Activated CD8-positive, alpha-beta memory T cell treated with anti-CD3 and anti-CD28 coated beads, Interleukin-2, amount 10 ng/mL, durations not matched to agents 7 days and 5 days (primary cell): ENCODE results near the gene SLC24A4. TPM values are rescaled to one million over a fixed set of nuclear protein-coding genes. Genes with fewer than 3 reads are reported as not detected.

Experiments
- ATAC-seq: fragments of 150-1000 bp; cut with Tn5 transposase; one replicate; pipeline ENCODE4 v1.10.0; 2021; ENCODE audit warnings: moderate library complexity
- CTCF ChIA-PET: fragments of 350-600 bp; sonication (Branson Sonifier 250); formaldehyde crosslinking; loops from one replicate; lab custom pipeline; 2021; ENCODE audit warnings: antibody characterized with exemption; lab: Charles Lee
- DNase-seq: peaks from one replicate; pipeline ENCODE4 v3.0.0-alpha.2; 2020
- H3K27ac Mint-ChIP-seq: one replicate; pipeline ENCODE4 v1.8.0; 2021; ENCODE audit warnings: mild to moderate bottlenecking, mixed read lengths
- H3K27me3 Mint-ChIP-seq: one replicate; pipeline ENCODE4 v1.8.0; 2021; ENCODE audit warnings: mixed read lengths
- H3K36me3 Mint-ChIP-seq: one replicate; pipeline ENCODE4 v1.8.0; 2021; ENCODE audit warnings: mild to moderate bottlenecking, mixed read lengths
- H3K4me1 Mint-ChIP-seq: one replicate; pipeline ENCODE4 v1.8.0; 2021; ENCODE audit warnings: mixed read lengths
- H3K4me3 Mint-ChIP-seq: one replicate; pipeline ENCODE4 v1.8.0; 2021; ENCODE audit warnings: mild to moderate bottlenecking, moderate library complexity, mixed read lengths
- H3K9me3 Mint-ChIP-seq: one replicate; pipeline ENCODE4 v1.8.0; 2022; ENCODE audit warnings: low read depth, mixed read lengths
- total RNA-seq, 2 experiments: library from RNA; stranded (reverse); gene quantifications; one replicate each; pipeline ENCODE4 v1.2.3, GENCODE V29; 2021

The SLC24A4 gene, protein sequence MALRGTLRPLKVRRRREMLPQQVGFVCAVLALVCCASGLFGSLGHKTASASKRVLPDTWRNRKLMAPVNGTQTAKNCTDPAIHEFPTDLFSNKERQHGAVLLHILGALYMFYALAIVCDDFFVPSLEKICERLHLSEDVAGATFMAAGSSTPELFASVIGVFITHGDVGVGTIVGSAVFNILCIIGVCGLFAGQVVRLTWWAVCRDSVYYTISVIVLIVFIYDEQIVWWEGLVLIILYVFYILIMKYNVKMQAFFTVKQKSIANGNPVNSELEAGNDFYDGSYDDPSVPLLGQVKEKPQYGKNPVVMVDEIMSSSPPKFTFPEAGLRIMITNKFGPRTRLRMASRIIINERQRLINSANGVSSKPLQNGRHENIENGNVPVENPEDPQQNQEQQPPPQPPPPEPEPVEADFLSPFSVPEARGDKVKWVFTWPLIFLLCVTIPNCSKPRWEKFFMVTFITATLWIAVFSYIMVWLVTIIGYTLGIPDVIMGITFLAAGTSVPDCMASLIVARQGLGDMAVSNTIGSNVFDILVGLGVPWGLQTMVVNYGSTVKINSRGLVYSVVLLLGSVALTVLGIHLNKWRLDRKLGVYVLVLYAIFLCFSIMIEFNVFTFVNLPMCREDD
- not detected for total RNA-seq

DNA sequence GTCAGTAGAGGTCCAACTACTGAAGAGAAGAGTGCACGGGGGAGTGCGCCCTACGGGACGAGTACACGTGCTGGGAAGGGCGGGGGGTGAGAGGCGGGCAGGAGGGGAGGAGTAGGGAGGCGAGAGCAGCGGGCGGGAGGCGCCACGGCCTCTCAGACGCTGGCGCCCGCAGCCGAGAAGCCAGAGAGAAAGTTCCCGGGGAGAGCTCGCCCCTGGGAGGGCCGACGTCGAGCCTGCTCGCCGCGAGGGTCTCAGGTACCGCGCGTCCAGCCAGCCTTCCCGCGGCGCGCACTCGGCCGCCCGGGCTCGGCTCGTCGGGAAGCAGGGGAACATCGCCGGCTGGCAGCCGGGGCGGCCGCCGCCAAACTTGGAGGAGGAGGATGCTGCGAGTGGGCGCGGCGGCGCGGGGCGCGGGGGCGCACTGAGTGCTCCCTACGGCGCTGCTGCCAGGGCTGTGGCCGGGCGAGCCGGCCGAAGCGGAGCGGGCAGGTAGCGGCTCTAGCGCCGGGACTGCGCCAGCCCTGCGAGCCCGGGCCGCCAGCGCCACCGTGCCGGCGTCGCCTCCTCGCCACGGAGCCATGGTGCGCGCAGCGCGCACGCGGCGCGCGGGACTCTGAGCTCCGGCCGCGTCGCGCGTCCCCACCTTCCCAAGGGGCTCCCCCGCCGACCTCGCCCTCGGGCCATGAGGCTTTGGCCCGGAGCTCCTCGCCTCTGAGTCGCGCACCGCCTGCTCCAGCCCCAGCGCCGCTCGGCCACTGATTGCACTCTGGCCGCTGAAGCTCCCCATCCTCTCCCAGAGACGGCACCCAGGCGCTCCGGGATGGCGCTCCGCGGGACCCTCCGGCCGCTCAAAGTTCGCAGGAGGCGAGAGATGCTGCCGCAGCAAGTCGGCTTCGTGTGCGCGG is at the start of gene SLC24A4:
SLC24A4 (plus strand) TSS at position 155 of the 905 bp plus-strand sequence; CDS start at position 821, 666 bp downstream.
- Mint-ChIP-seq H3K4me1 (peaks cover 3% of the 10 kb centered on the region), H3K4me3 (peak within 1 kb of the TSS; percentile 27), H3K27ac (no peak within 1 kb of the TSS), H3K27me3 (peaks cover 81% of the 10 kb centered on the region), H3K9me3 (no peaks in the 10 kb centered on the region), H3K36me3 (no peaks in the 10 kb centered on the region)
- ATAC-seq (peak; percentile 61), DNase-seq (no peak)
- CTCF ChIA-PET: no interaction called here

DNA sequence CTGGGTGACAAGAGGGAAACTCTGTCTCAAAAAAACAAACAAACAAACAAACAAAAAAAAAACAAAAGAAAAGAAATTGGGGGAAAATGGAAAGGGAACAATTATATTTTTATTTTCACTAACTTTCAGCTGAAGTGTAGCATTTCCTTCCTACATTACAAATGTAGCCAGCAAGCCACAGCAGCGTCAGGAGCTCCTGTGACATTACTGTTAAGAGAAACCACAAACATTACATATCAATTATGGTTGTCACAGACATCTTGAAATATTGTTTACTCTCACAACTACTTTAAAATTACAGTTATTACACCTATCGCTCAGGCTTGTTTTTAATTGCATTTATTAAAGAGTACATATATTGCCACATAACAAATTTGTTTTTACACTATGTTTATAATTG is 49.8 kb upstream of the SLC24A4 start:
- DNase-seq: no peak
- CTCF ChIA-PET: interaction anchor here (1.2 to 1.4 kb wide), 2 partner anchors 10 to 21 kb away, joined by 3 read pairs; no protein-coding TSS in a partner anchor
- Mint-ChIP-seq H3K36me3 (no peaks in the 10 kb centered on the region), H3K27ac (no peak overlapping the region), H3K4me3 (no peak overlapping the region), H3K9me3 (no peaks in the 10 kb centered on the region), H3K4me1 (no peaks in the 10 kb centered on the region), H3K27me3 (peaks cover 41% of the 10 kb centered on the region)
- ATAC-seq: no peak

DNA sequence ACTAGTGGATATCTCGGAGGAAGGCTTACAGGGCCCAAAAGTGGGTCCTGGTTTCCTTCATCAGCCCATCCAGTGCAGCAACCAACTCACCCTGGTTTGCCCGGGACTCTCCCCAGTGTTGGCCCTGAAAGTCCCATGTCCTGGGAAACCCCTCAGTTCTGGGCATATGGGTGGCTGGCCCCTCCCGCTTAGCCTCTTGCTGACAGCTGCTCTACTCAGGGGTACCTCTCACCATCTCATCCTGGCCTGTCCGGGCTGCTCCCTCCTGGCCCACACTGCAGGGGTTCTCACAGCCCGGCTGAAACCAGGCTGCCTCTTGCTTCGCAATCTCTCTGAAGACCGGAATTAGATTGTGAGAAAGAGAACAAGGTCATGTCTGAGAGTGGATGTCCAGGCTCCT is 48.9 kb upstream of the SLC24A4 start:
- no peaks in the 10 kb centered on the region for H3K4me1 Mint-ChIP-seq
- no peak overlapping the region for H3K4me3 Mint-ChIP-seq
- H3K9me3 Mint-ChIP-seq: no peaks in the 10 kb centered on the region
- no peak for DNase-seq
- no peak overlapping the region for H3K27ac Mint-ChIP-seq
- no peaks in the 10 kb centered on the region for H3K36me3 Mint-ChIP-seq
- peaks cover 39% of the 10 kb centered on the region for H3K27me3 Mint-ChIP-seq
- no peak for ATAC-seq
- CTCF ChIA-PET: interaction anchor here (1.4 kb wide), 1 partner anchor 22 kb away, joined by 3 read pairs; no protein-coding TSS in a partner anchor

DNA sequence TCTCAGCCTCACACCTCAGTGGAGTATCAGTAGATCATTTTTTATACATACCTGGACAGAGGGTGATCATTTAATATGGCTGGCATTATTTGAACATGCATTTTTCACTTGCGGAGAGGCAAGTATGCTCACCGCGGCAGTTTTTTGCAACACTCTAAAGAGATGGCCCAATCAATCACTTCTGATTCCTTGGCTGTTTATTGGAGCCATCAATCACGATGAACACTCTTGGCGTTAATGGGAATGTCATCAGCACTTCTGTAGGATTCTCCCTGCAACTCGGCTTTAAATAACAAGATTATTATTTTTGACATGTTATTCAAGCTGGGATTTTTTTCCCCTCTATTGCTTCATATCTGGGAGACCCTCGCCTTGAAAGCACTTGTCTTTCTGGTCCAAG is 46.9 kb upstream of the SLC24A4 start:
- no peaks in the 10 kb centered on the region for H3K9me3 Mint-ChIP-seq
- CTCF ChIA-PET: no interaction called here

DNA sequence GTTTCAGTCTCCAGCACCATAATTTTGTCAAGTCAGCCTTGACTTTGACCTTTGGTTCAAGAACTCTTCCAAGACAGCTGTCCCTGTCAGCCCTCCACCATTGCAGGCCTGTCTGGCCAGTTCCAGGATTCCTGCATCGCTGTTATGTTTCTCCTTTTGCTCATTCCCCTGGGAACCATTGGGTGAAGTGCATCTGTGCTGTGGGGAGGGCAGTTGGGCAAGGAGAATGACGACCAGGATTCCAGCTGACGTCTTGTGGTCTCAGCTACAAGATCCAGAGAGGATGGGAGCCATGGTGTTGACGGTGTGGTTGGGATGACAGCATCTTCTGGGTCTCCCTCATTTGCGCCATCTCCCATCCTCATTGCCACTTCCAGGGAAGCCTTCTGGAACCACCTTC is 45.9 kb upstream of the SLC24A4 start:
- ATAC-seq (no peak), DNase-seq (no peak)
- H3K27ac Mint-ChIP-seq: no peak overlapping the region
- H3K9me3 Mint-ChIP-seq: no peaks in the 10 kb centered on the region
- H3K36me3 Mint-ChIP-seq: peaks cover 2% of the 10 kb centered on the region
- H3K27me3 Mint-ChIP-seq: peaks cover 15% of the 10 kb centered on the region
- CTCF ChIA-PET: no interaction called here
- no peak overlapping the region for H3K4me3 Mint-ChIP-seq
- peaks cover 14% of the 10 kb centered on the region for H3K4me1 Mint-ChIP-seq

More for the DNA sequence above, 46.9 kb upstream of the SLC24A4 start:
- Mint-ChIP-seq H3K4me1 (peaks cover 9% of the 10 kb centered on the region), H3K27me3 (peaks cover 21% of the 10 kb centered on the region), H3K36me3 (no peaks in the 10 kb centered on the region), H3K4me3 (no peak overlapping the region), H3K27ac (no peak overlapping the region)
- DNase-seq: no peak
- ATAC-seq: no peak

DNA sequence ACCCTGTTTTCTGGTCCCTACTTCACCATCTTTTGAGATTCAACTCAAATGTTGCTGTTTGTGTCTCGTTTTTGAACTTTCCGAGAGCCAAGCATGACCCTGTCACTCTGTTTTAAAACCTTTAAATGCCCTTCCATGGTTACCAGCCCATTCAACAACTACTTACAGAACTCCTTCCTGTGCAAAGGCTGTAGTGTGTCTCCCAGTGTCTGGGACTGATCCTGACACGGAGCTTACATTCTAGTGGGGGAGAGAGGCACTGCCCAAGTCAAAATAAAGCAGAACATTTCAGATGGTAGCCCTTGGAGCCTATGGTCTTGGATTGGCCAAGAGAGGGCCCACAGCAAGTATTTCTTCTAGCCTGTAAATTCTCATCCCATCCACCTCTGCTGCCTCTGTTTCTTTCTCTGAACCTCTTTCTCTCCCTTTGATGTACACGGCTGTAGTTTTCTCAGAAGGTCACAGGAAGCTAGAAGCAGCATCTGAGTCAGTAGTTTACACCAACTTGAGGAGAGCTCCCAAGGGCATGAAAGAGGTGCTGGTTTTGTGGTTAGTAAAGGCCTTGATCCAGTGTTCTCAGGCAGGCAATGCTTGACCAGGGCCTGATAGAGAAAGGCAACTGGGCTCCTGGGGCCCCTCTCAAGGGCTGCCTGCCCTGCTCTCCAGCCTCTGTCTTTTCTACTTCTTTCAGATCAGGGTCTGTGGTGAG is 42.3 kb upstream of the SLC24A4 start:
- Mint-ChIP-seq H3K4me1 (peaks cover 14% of the 10 kb centered on the region), H3K36me3 (peaks cover 2% of the 10 kb centered on the region), H3K9me3 (no peaks in the 10 kb centered on the region), H3K27me3 (peaks cover 2% of the 10 kb centered on the region), H3K27ac (peak overlapping the region; percentile 62), H3K4me3 (no peak overlapping the region)
- CTCF ChIA-PET: no interaction called here
- DNase-seq (peak; percentile 45), ATAC-seq (peak; percentile 65)

DNA sequence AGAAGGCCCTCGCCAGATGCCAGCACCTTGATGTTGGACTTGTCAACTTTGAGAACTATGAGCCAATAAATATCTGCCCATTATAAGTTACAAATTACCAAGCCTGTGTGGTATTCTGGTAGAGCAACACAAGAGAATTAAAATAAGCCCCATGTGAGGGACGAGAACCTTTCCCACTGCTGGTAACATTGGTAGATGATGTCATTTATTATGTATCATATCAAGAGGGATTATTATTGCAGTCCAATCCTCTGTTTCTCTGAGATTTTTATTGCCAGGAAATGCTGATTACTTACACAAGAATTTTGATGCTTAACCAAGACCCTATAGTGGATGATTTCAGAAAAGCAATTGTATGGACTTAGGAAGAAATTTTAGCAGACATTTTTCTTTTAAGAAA is 40.3 kb upstream of the SLC24A4 start:
- Mint-ChIP-seq H3K27me3 (peaks cover 2% of the 10 kb centered on the region), H3K27ac (no peak overlapping the region), H3K4me3 (no peak overlapping the region), H3K36me3 (peaks cover 2% of the 10 kb centered on the region), H3K9me3 (no peaks in the 10 kb centered on the region), H3K4me1 (peaks cover 14% of the 10 kb centered on the region)
- CTCF ChIA-PET: no interaction called here
- no peak for DNase-seq
- ATAC-seq: no peak

DNA sequence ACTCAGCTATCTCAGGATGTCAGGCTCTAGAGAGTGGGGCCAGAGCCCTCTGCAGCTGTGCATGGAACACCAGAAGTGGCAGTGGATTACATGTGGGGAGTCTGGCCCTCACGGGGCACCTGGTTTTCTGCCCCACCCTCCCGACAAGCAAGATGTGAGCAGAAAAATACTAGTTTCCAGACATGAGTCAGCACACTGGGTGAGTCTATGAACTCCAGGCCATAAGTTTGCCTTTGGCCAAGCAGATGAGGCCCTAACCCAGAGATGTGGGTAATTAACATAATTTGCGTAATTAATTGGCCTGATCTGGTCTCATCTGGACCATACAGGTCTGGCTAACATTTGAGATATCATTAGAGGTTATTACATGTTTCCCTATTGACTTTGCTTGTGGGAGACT is 37.7 kb upstream of the SLC24A4 start:
- DNase-seq (no peak), ATAC-seq (no peak)
- Mint-ChIP-seq H3K4me1 (peaks cover 12% of the 10 kb centered on the region), H3K27ac (no peak overlapping the region), H3K36me3 (peaks cover 2% of the 10 kb centered on the region), H3K27me3 (peaks cover 18% of the 10 kb centered on the region), H3K4me3 (no peak overlapping the region), H3K9me3 (no peaks in the 10 kb centered on the region)
- CTCF ChIA-PET: no interaction called here

DNA sequence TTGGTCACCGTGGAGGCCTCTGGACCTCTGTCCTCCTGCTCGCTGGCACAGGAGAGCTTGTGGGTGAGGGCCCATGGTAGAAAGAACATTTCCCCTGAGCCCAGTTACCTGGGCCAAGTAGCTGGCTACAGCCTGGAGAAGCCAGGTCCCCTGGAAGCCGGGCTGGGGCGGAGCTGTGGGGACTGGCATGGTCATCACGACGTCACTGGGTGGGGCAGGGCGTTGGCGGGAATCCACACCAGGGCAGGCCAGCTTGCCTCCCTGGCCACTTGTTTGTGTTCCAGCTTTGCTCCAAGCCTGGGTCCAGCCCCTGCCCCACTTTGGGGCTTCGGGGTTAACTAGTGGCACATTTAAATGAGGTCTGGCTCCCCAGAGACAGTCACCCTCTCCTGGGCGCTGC is 35.0 kb upstream of the SLC24A4 start:
- no peaks in the 10 kb centered on the region for H3K4me1 Mint-ChIP-seq
- no peak overlapping the region for H3K4me3 Mint-ChIP-seq
- H3K27ac Mint-ChIP-seq: no peak overlapping the region
- CTCF ChIA-PET: no interaction called here
- no peaks in the 10 kb centered on the region for H3K9me3 Mint-ChIP-seq
- H3K36me3 Mint-ChIP-seq: no peaks in the 10 kb centered on the region
- no peak for DNase-seq
- H3K27me3 Mint-ChIP-seq: peaks cover 30% of the 10 kb centered on the region
- no peak for ATAC-seq

DNA sequence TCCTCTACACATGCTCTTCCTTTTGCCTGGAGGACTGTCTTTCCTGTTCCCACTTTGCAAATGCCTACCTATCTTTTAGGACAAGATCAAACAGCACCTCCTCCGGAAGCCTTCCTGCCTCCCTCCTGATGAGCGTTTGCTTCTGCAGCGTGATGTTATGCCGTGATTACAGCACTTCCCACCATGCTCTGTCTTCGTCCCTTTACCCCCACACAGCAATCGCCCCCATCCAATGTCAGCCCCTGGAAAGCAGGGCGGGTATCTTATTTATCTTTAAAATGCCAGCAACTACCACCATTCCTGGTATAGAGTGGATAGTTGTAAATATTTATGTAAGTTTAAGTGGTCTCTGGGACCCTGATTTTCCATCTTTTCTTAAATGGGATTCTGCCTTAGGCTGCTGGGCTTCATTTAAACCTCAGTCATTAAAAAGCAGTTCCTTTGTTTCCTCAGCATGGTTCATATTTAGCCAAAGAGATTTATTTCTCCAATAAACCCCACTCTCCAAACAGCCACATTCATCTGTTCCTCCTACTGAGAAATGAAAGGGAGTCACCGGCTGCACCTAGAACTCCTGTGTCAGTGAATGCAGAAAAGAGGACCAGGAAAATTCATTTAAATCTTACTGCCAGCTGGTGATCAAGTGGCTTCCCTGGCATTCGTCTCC is 33.8 kb upstream of the SLC24A4 start:
- no peak for DNase-seq
- Mint-ChIP-seq H3K27me3 (peaks cover 30% of the 10 kb centered on the region), H3K4me3 (no peak overlapping the region), H3K27ac (no peak overlapping the region), H3K9me3 (no peaks in the 10 kb centered on the region), H3K4me1 (no peaks in the 10 kb centered on the region), H3K36me3 (no peaks in the 10 kb centered on the region)
- no peak for ATAC-seq
- CTCF ChIA-PET: no interaction called here

DNA sequence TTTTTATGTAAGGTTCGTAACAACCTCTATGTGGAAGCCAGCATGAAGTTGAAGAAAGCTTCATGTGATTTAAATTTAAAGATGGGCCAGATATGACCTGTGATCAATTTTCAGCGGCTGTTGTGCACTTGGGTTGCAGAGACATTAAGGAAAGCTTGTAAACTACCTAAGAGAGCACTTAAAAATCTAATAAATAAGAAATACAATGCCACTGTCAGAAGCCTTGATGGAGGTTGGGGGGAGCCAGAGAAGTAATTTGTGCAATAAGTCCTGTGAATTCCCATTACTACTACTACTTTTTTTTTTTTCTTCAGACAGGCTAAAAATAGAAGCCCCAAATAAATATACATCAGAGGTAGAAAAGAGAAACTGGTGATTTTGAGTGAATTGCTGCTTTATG is 30.3 kb upstream of the SLC24A4 start:
- no peak for DNase-seq
- Mint-ChIP-seq H3K4me1 (no peaks in the 10 kb centered on the region), H3K9me3 (no peaks in the 10 kb centered on the region)

DNA sequence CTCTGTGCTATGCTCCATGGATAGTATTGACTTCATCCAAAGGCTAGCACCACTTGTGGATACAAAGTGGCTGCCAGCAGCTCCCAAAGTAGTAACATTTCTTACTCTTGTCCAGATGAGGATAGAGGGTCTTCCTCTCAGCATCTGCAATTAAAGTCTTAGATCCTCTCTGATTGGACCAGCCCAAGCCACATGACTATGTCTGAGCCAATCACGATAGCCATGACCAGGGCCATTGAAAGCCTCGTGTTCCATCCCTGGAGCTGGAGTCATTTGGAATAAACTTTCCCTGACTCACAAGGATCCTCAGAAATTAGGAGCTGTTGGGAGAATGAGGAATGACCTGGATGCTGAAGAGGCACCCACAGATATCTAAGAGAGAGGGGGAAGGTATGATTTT is 28.5 kb upstream of the SLC24A4 start:
- CTCF ChIA-PET: no interaction called here
- H3K9me3 Mint-ChIP-seq: no peaks in the 10 kb centered on the region
- no peaks in the 10 kb centered on the region for H3K36me3 Mint-ChIP-seq
- H3K4me3 Mint-ChIP-seq: no peak overlapping the region
- DNase-seq: no peak
- H3K4me1 Mint-ChIP-seq: no peaks in the 10 kb centered on the region
- H3K27ac Mint-ChIP-seq: no peak overlapping the region
- peaks cover 44% of the 10 kb centered on the region for H3K27me3 Mint-ChIP-seq
- no peak for ATAC-seq

More for the DNA sequence above, 30.3 kb upstream of the SLC24A4 start:
- ATAC-seq: no peak
- Mint-ChIP-seq H3K4me3 (no peak overlapping the region), H3K36me3 (no peaks in the 10 kb centered on the region), H3K27ac (no peak overlapping the region), H3K27me3 (peaks cover 43% of the 10 kb centered on the region)
- CTCF ChIA-PET: no interaction called here
